Neural cell (in vitro differentiated cells): ENCODE results near the gene ADM. TPM values are rescaled to one million over a fixed set of nuclear protein-coding genes. Genes with fewer than 3 reads are reported as not detected.

ENCODE experiments used
- H2AFZ ChIP-seq: fragments of 200-600, 300-800 bp; sonication (generic), shearing (Covaris generic); 2 replicates; pipeline ENCODE4 v1.6.0; 2014; ENCODE audit warnings: low read depth, mild to moderate bottlenecking, antibody characterized with exemption, low read length, moderate library complexity
- H3F3A ChIP-seq: fragments of 200-600 bp; shearing (Covaris generic); 2 replicates; pipeline ENCODE4 v1.6.1; 2016; ENCODE audit warnings: mild to moderate bottlenecking, moderate library complexity, mixed read lengths, antibody characterized with exemption, low read length; ENCODE audit not compliant: insufficient read depth, poor library complexity, severe bottlenecking
- H3K27ac ChIP-seq: fragments of 200-600, 300-800 bp; sonication (generic), shearing (Covaris generic); 2 replicates; pipeline ENCODE4 v1.5.1; 2014; ENCODE audit warnings: mild to moderate bottlenecking, low read length, moderate library complexity
- H3K27me3 ChIP-seq: fragments of 300-800, 200-600 bp; sonication (generic), shearing (Covaris generic); 2 replicates; pipeline ENCODE4 v1.6.0; 2014; ENCODE audit warnings: mild to moderate bottlenecking, low read depth, low read length, moderate library complexity; ENCODE audit not compliant: insufficient read depth
- H3K36me3 ChIP-seq: fragments of 300-800, 200-600 bp; sonication (generic), shearing (Covaris generic); 2 replicates; pipeline ENCODE4 v1.5.1; 2014; ENCODE audit warnings: mild to moderate bottlenecking, antibody characterized with exemption, low read length, moderate library complexity; ENCODE audit not compliant: insufficient read depth
- H3K4me2 ChIP-seq: fragments of 300-800, 200-600 bp; sonication (generic), shearing (Covaris generic); 2 replicates; pipeline ENCODE4 v1.6.0; 2014; ENCODE audit warnings: mild to moderate bottlenecking, low read length
- H3K4me3 ChIP-seq: fragments of 300-800, 200-600 bp; sonication (generic), shearing (Covaris generic); 2 replicates; pipeline ENCODE4 v1.5.1; 2014; ENCODE audit warnings: mild to moderate bottlenecking, low read length, moderate library complexity
- H3K79me2 ChIP-seq: fragments of 200-600 bp; shearing (Covaris generic); replicated peaks from 2 replicates; pipeline ENCODE4 v1.6.0; 2014; ENCODE audit warnings: mild to moderate bottlenecking, low read length, moderate library complexity; ENCODE audit not compliant: insufficient read depth
- H3K9ac ChIP-seq: fragments of 300-800, 200-600 bp; sonication (generic), shearing (Covaris generic); 2 replicates; pipeline ENCODE4 v1.6.1; 2016; ENCODE audit warnings: mild to moderate bottlenecking, low read length, mixed read lengths
- H3K9me2 ChIP-seq: fragments of 200-600 bp; shearing (Covaris generic); 2 replicates; pipeline ENCODE4 v1.6.1; 2016; ENCODE audit warnings: mild to moderate bottlenecking, low read length, mixed read lengths; ENCODE audit not compliant: insufficient read depth
- H3K9me3 ChIP-seq: fragments of 200-600, 300-800 bp; sonication (generic), shearing (Covaris generic); 2 replicates; pipeline ENCODE4 v1.6.1; 2016; ENCODE audit warnings: mild to moderate bottlenecking, mixed run types, low read length, moderate library complexity, mixed read lengths
- H4K20me1 ChIP-seq: fragments of 200-600 bp; shearing (Covaris generic); 2 replicates; pipeline ENCODE4 v1.6.1; 2016; ENCODE audit warnings: mild to moderate bottlenecking, mixed run types; ENCODE audit not compliant: insufficient read depth
- CTCF ChIP-seq: fragments of 450-650 bp; IDR thresholded peaks from 2 replicates; pipeline ENCODE4 v1.5.1; 2014; ENCODE audit warnings: antibody characterized with exemption, mild to moderate bottlenecking, moderate library complexity; ENCODE audit not compliant: poor library complexity, severe bottlenecking
- EP300 ChIP-seq: fragments of 450-650 bp; conservative IDR thresholded peaks from 2 replicates; pipeline ENCODE4 v1.6.1; 2014; ENCODE audit warnings: antibody characterized with exemption, mild to moderate bottlenecking, moderate library complexity; ENCODE audit not compliant: poor library complexity, severe bottlenecking
- EZH2 ChIP-seq: fragments of 200-600, 300-800 bp; shearing (Covaris generic), sonication (generic); IDR thresholded peaks from 2 replicates; pipeline ENCODE4 v1.6.1; 2014; ENCODE audit warnings: antibody characterized with exemption, low read length, borderline replicate concordance, mild to moderate bottlenecking; ENCODE audit not compliant: insufficient read depth, poor library complexity, severe bottlenecking
- MXI1 ChIP-seq: fragments of 450-650 bp; conservative IDR thresholded peaks from 2 replicates; pipeline ENCODE4 v1.6.1; 2014; ENCODE audit warnings: antibody characterized with exemption, mild to moderate bottlenecking; ENCODE audit not compliant: poor library complexity, severe bottlenecking
- POLR2AphosphoS5 ChIP-seq: IDR thresholded peaks from 2 replicates; pipeline ENCODE4 v1.6.1; 2012
- RAD21 ChIP-seq: fragments of 450-650 bp; conservative IDR thresholded peaks from 2 replicates; pipeline ENCODE4 v1.6.1; 2014; ENCODE audit warnings: antibody characterized with exemption, mild to moderate bottlenecking, moderate library complexity
- REST ChIP-seq: IDR thresholded peaks from 2 replicates; pipeline ENCODE4 v1.6.1; 2012; ENCODE audit warnings: borderline replicate concordance
- SMC3 ChIP-seq: fragments of 450-650 bp; conservative IDR thresholded peaks from 2 replicates; pipeline ENCODE4 v1.6.1; 2014; ENCODE audit warnings: antibody characterized with exemption, mild to moderate bottlenecking, moderate library complexity; ENCODE audit not compliant: poor library complexity
- TAF1 ChIP-seq: IDR thresholded peaks from 2 replicates; pipeline ENCODE4 v1.6.1; 2012; ENCODE audit warnings: low read depth
- polyA plus RNA-seq: library from polyadenylated mRNA; depleted of rRNA; stranded (reverse); fragments of >200 nt; gene quantifications from 2 replicates; pipeline ENCODE4 v1.2.3, GENCODE V29; 2014

Gene ADM
- polyA plus RNA-seq, 1 donor from 2014 or later = 1.6 TPM

GRCh38 chr11:10319702-10320558 is 15.1 kb downstream of the ADM start:
- no peak overlapping the region for H3K4me2 ChIP-seq

More at GRCh38 chr11:10319702-10320558, 15.1 kb downstream of the ADM start:
- H3K9me3 ChIP-seq = no peaks in the 10 kb centered on the region
- H3K4me3 ChIP-seq = no peak overlapping the region
- no peak overlapping the region for H3K27ac ChIP-seq
- no peak overlapping the region for H3K9ac ChIP-seq
- H3K36me3 ChIP-seq = no peaks in the 10 kb centered on the region
- H4K20me1 ChIP-seq = no peaks in the 10 kb centered on the region
- no peaks in the 10 kb centered on the region for H3K79me2 ChIP-seq
- no peak overlapping the region for H2AFZ ChIP-seq
- no peaks in the 10 kb centered on the region for H3K9me2 ChIP-seq
- H3K27me3 ChIP-seq = no peaks in the 10 kb centered on the region
- TF ChIP-seq MXI1 (no peak), RAD21 (no peak), EP300 (no peak), TAF1 (no peak), SMC3 (no peak), POLR2AphosphoS5 (no peak), REST (no peak), CTCF (no peak), EZH2 (no peak)
- no peaks in the 10 kb centered on the region for H3F3A ChIP-seq
